Putamen (tissue), 1 donor: Measurements from ENCODE around the gene RFNG.

Source experiments
- DNase-seq: peaks from one replicate; pipeline ENCODE4 v3.0.0-alpha.2; 2016; ENCODE audit warnings: low spot score

Gene RFNG

DNA sequence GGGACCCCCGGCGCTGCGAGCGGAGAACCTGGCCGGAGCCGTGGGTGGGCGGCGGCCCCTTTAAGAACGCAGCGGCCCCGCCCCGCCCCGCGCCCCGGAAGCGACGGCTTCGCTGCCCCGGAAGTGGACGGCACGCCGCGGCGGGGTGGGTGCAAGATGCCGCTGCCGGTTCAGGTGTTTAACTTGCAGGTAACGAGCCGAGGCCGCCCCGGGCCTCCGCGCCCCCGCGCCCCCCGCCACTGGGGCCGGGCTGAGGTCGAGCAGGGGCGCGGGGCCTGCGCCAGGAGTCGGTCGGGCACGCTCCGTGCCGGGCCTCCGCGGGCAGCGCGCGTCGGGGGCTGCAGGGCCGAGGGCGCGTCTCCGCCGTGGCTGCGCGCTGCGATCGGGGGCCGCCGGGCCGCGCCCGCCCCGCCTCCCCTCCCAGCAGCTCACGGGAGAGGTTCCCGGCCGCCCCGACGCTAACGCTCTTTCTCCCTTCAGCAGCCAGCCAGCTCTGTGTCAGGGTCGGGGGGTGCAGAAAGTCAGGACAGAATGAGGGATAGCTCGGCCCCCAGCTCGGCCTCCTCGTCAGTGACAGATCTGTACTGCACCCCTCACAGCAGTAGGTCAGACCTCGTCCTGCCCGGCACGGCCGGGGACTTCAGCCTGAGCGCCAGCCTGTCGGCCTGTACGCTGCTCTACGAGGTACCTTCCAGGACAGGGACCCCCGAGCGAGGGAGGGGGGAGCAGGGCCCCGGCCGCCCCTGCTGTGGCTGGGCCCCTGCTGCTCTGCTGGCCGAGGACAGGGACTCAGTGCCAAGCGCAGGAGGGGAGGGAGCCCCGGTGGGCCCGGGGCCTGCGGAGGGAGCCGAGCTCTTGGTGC, at the start of gene RFNG, which contains the start of gene GPS1:
TSS of gene RFNG (minus strand) at position 36 of the 862 bp plus-strand sequence. CDS start 45 bp downstream, outside the sequence.
TSS of gene GPS1 (plus strand) at position 123 of the 862 bp plus-strand sequence. CDS start at position 157, 34 bp downstream.
- peak; percentile 76 for DNase-seq

DNA sequence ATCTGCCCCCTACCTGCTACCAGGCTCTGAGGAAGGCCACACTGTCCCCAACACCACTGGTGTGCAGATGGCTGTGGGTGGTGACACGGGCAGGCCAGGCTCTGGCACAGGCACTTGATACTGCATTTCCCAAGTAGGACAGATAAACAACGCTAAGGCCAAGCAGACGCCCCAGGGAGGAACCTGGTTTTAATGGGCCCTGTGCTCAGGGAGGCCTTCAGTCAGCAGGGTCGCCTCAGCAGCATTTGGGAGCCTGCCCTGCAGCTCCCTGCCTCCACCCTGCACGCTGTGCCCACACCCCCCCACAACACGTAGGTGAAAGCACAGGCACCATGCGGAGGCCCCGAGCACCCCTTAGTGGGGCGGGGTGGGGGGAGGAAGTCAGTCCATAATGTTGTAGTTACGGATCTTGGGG, 49.7 kb upstream of the RFNG start:
- no peak for DNase-seq

DNA sequence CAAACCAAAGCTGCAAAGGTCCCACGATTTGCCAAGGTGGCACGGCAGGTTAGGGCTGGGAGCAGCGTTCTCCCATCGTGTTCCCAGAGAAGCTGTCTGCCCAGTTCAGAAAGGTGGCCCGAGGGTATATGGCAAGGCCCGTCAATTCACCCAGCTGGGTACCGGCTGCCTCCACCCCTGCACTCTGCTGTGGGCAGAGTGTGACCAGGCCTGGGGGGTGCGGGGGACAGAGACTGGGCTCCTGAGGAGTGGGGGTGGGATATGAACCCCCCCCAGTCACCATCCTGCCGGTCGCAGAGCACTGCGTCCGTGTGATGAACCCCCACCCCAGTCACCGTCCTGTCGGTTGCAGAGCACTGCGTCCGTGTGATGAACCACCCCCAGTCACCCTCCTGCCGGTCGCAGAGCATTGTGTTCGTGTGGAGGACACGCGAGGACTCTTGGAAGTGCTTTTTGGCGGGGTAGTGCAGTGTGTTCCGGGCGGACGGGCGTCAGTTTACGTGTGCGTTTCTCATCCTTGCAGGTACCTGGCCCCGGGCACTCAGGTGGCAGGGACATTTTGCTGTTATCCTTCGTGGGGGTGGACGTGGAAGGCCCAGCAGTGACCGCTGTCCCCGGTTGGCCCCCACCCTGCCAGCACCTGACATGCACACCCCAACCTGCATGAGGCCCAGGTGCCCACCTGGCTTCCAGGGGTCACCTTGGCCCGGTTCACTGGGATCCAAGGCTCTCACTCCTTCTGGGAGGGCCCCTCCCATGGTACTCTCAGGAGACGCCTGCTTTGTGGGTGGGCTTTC, 49.1 kb upstream of the RFNG start:
- no peak for DNase-seq

- DNase-seq: no peak
Measured at GRCh38 chr17:82098939-82099763, 47.5 kb upstream of the RFNG start.

DNA sequence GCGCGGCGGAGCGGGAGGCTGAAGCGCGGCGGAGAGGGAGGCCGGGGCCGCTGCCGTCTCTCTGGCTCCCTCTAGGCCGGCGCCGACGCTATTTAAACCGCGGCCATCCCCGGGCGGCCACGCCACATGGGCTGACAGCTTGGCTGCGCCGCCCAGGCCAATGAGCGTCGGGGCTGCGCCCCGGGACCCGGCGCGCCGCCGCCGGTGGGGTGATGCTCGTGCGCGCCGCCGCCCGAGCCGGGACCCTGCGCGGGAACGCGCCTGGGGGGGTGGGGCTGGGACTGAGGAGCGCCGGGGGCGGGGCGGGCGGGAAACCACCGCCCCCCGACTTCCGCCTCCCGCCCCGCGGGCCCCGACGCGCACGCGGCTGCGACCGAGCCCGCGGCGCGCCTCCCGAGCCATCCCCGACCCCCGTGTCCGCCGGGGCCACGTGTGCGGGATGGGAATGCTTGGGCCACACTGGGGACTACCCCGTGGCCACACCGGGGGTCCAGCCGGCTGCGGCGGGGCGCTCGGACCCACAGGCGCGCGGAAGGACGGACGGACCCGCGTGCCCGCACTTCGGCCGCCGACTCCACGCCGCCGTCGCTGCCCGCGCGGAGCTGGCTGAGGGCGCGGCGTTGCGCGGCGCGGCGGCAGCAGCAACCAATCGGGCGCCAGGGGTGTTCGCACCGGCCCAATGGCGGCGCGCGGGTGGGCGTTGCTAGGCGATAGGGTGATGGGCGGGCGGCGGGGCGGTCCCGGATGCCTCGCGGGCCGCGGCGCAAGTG, 46.7 kb upstream of the RFNG start, which contains the start of gene FASN:
TSS of gene FASN (minus strand) at position 68 of the 770 bp plus-strand sequence. CDS start 1,791 bp downstream, outside the sequence.
- peak; percentile 95 for DNase-seq

DNA sequence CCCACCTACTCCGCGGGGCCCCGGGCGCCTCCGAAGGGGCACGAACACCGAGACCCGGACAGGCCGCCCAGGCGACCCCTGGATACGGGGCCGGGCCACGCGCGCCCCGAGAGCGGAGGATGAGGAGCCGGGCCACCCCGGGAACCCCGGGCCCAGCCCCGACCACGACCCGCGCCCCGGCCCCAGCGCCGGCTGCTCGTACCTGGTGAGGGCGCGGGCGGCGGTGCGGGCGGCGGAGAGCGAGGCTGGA, 46.2 kb upstream of the RFNG start:
- DNase-seq: no peak

DNA sequence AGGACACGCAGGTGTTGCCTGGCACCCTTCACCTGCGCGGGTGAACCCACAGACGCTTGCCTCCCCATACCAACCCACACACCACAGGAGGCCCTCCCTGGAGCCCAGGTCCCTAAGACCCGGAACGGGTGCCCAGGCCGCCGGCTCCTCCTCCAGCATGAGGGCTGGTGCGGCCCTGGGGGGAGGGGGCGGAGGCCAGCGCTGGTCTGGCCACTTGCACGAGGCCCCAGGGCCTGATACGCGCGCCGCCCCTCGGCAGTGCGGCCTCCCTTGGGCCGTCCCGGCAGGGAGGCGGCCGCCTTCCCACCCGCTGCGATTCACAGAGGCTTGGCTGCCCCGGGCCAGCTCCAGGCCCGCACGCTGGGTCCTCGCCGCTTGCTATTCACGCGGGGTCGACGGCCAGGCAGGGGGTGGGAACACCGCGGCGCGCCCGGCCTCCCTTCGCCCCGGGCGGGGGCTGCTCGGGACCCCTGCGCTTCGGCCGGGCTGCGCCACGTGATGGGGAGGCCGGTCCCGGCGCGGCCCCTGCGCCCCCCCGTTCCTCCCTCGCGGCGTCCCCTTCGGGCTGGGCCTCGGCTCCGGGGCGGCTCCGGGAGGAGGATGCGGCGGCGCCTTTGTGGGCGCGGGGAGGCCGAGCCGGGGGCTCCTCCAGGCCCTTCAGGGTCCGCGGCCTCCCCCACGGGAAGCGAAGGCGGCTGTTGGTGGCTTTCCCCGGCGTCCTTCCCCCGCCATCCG, 45.7 kb upstream of the RFNG start:
- DNase-seq: no peak

DNA sequence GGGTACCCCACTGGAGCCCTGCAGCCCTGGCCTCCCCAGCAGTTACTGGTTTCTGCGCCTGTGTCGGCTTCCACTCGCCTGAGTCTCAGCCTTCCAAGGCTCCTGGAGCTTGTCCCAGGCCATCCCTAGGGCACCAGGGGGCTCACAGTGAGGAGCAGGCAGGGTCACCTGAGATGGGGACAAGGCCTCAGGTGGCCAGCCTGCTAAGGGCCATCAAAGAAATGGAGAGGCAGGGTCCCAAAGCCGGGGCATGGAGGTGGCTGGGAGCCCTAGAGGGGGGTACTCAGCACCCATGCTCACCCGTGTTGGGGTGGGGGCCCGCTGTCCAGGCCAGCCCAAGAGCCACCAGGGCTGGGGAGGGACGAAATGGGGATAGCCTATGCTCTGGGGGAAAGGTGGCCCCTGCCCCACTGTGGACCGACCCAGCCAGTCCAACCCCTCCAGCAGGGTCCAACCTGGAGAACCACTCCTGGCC, 45.1 kb upstream of the RFNG start:
- DNase-seq: no peak

GRCh38 chr17:82095777-82096708, 44.4 kb upstream of the RFNG start:
- DNase-seq: no peak

DNA sequence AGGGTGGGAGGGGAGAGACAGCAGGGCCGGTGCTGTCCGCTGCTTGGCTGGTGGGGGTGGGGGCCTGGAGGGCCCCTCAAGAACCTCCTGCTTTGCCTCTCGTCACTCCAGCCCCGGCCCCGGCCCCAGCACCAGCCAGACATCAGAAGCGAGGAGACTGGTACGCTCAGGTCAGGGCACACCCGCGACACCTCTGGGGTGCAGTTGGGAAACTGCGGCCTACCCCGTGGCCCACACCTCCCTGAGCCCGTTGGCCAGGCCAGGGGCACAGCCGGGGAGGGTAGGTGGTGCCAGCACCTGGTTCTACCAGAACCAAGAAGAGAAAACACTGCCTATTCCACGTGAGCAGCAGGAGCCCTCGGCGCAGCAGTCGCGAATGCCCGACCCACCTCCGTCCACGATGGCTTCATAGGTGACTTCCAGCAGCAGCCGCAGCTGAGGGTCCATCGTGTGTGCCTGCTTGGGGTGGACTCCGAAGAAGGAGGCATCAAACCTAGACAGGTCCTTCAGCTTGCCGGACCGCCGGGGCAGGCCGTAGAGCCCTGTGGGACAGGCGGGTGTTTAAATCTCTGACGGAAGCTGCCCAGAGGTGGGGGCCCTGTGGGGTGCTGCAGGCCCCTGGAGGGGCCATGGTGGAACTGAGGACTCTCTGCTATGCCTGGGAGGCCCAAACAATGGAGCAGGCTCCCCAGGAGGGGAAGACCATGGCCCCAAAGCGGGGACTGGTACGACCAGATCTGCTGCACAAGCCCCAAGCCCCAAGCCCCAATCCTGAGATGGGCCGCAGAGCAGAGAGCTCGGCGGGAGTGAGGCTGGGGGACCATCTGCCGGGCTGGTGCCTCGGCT, 43.5 kb upstream of the RFNG start:
- DNase-seq: no peak

DNA sequence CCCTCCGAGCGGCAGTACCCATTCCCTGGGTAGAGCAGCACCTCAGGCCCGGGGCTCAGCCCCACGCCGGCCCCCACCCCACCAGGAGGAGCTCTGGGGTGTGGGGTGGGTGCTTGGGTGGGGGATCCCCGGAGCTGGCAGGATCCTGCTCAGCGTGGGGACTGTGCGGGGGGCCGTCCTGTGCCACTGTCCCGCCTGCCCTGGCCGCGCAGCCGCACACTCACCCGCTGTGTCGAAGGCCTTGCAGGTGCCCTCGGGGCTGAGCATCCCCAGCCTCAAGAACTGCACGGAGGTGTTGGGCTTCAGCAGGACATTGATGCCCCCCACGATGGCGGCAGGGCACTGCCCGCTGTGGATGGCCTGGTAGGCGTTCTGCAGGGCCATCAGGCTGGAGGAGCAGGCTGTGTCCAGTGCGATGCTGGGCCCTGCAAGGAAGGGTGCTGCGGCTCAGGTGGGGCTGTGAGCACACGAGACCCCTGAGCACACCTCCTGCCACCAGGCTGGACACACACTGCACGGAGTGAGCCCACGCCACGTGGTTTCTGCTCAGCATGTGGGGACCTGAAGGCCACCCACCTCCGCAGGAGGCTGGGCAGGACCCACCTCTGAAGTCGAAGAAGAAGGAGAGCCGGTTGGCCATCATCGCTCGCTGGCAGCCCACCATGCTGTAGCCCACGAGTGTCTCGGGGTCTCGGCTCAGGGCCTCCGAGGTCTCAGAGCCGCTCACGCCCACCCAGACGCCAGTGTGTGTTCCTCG, 41.6 kb upstream of the RFNG start:
- DNase-seq: no peak

DNA sequence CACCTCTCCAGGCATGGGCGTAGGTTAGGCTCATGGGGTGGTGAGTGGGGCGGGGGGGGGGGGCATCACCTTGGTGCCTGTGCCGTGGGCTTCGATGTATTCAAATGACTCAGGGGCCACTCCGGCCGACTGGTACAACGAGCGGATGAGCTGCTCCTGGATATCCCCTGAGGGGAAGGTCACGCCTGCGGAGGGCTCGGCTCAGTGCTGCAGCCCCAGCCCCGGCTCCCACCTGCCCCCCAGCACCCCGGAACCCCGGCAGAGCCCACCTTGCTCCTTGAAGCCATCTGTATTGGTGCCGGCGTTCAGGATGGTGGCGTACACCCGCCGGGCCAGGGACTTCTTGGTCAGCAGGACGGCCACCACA, 41.0 kb upstream of the RFNG start:
- DNase-seq: no peak

GRCh38 chr17:82092094-82092586, 40.5 kb upstream of the RFNG start:
- DNase-seq: no peak

DNA sequence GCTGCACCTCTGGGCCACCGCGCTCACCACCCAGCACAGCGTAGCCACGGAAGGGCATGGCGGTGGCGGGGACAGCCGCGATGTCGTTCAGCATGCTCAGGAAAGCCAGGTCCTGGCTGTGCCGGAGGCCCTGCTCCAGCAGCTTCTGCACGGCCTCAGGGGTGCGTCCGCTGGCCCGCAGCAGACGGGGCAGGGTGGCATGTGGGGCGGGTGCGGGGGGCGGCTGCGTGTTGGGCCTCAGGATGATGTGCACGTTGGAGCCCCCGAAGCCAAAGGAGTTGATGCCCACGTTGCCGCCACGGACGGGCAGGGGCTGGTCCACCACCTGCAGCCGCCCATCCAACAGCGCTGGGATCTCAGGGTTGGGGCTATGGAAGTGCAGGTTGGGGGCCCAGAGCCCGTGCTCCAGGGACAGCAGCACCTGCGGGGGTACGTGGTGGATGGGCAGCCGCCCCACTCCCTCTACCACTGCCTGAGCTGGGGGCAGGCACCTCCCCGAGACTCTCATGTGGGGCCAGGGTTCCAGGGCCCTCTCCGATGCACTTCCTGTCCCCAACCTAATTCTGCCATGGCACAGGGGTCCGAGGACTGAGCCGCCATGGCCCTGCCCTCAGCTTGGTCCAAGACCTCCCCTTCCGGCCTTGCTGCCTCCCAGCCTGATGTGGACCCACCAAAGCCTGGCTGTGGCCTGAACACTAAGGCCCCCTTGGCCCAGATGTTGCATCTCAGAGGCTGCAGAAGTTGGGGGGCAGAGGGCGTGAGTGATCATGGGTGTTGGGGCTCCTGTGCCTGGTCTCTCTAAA, 39.9 kb upstream of the RFNG start:
- DNase-seq: no peak

- DNase-seq: no peak
Measured at GRCh38 chr17:82090549-82091263, 39.1 kb upstream of the RFNG start.
